NCI-H1694 (cell line): Measurements from ENCODE around the gene TMEM175.

Experiments
- DNase-seq: peaks from one replicate; lab custom pipeline; 2025; lab: John Stamatoyannopoulos, UW

TMEM175 gene

GRCh38 chr4:1004071-1004418 lies 71.8 kb downstream of the TMEM175 start:
- no peak for DNase-seq

DNA sequence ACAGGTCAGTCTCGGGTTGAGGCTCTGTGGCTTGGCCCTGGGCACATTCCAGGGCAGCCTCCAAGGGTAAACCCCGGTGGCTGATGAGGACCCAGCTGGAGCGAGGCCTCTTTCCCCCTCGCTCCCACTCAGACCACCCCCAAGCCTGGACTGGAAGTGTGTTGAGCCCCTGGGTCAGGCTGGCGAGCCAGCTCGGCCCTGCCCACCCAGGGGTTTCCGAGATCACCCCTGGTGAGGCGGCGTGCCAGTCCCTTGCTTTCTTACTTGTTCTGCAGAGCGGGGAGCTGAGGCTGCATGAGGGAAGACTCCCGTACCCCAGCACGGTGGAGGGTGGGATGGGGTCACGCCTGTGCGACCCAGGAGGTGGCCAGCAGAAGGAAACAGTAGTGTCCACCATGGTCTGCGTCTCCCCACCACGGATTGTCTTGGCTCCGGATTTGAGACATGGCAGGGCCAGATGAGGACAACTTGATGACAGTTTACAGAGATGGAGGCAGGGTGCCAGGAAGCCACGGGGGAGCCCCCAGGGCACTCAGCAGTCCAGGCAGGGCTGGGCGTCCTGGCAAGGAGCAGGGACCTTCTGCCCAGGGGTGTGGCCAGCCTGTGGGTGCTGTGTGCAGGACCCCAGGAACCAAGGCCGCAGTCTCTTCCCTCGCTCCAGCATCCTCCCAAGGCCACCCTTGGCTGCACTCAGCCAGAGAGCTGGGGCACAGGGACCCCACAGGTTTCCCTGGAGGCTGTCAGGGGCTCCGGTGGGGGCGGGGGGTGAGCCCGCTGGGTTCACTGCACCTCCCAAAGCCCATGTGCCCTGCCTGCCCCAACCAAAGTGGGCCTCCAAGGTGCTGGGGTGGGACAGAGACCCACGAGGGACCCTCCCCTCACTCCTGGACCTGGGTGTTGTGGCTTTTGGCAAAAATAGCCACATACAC lies 72.6 kb downstream of the TMEM175 start:
- DNase-seq: no peak

DNA sequence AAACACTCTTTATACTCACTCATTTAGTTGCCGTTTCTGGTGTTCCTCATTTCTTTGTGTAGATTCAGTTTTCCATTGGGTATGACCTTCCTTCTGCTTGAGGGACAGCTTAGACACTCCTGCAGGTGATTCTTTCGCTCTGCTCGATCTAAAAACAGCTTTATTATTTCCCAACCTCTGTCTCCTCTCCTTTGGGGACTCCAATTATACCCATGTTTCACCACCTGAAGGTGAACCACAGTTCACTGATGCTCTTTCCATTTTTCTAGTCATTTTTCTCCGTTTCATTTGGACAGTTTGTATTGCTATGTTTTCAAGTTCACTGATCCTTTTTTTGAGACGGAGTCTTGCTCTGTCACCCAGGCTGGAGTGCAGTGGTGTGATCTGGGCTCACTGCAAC lies 74.6 kb downstream of the TMEM175 start:
- no peak for DNase-seq
